ENCODE results near the gene SNX3. TPM values are rescaled to one million over a fixed set of nuclear protein-coding genes. Genes with fewer than 3 reads are reported as not detected.
A peak's percentile ranks its signal among the peaks of the same experiment; 100 is the strongest.
"Not testable (repeated sequence)": the region's sequence is repeated elsewhere in the genome, so short reads cannot be mapped to it uniquely, and the experiment has no call there.

The SNX3 gene
- total RNA-seq, 1 experiment from 2014 or later, result 80.7 TPM

GRCh38 chr6:108247965-108248536, 12.8 kb downstream of the SNX3 start:
- Histone ChIP-seq H4K20me1 (ENCODE audit: control insufficient read depth, insufficient read depth, insufficient read length) (no peaks in the 10 kb centered on the region), H4K5ac (ENCODE audit: insufficient read length, low read depth, low read length) (no peak overlapping the region), H3K79me1 (ENCODE audit: insufficient read depth, low read depth, low read length, poor library complexity, severe bottlenecking) (peaks cover 2% of the 10 kb centered on the region), H3K4me1 (ENCODE audit: insufficient read depth, low read length) (no peaks in the 10 kb centered on the region), H3K23ac (ENCODE audit: insufficient read length, low read depth, low read length) (no peak overlapping the region), H3K4me2 (ENCODE audit: insufficient read depth, insufficient read length, low read length) (no peak overlapping the region), H2AK5ac (ENCODE audit: insufficient read length, low read length) (no peak overlapping the region), H3K79me2 (ENCODE audit: insufficient read depth, low read length) (no peaks in the 10 kb centered on the region), H3T11ph (ENCODE audit: low read length) (no peak overlapping the region), H3K56ac (ENCODE audit: insufficient read length, low read depth, low read length) (no peak overlapping the region), H3K4ac (ENCODE audit: low read depth, low read length) (no peak overlapping the region), H3K9ac (ENCODE audit: extremely low read depth, insufficient read length, low read length) (no peak overlapping the region), H2AFZ (ENCODE audit: low read length) (no peak overlapping the region), H2BK5ac (ENCODE audit: insufficient read length, low read length) (no peak overlapping the region), H3K9me3 (ENCODE audit: control insufficient read depth, low read depth, low read length) (no peaks in the 10 kb centered on the region), H4K8ac (replicated peaks; ENCODE audit: insufficient read length, low read depth, low read length) (no peak overlapping the region), H3K23me2 (ENCODE audit: insufficient read length, low read depth, low read length, poor library complexity, severe bottlenecking) (no peaks in the 10 kb centered on the region), H3K18ac (ENCODE audit: insufficient read length, low read depth, low read length) (no peak overlapping the region), H3K27me3 (ENCODE audit: insufficient read depth, low read length) (no peaks in the 10 kb centered on the region), H2BK12ac (ENCODE audit: insufficient read length, low read depth, low read length) (no peak overlapping the region), H2BK20ac (ENCODE audit: low read depth, low read length, poor library complexity, severe bottlenecking) (no peak overlapping the region), H3K14ac (ENCODE audit: insufficient read depth, low read length) (no peak overlapping the region), H3K27ac (ENCODE audit: insufficient read length, low read depth, low read length) (no peak overlapping the region), H4K91ac (ENCODE audit: insufficient read length, low read depth, low read length) (no peak overlapping the region), H2BK120ac (ENCODE audit: low read depth, low read length, poor library complexity, severe bottlenecking) (no peak overlapping the region), H2BK15ac (ENCODE audit: low read depth, low read length) (no peak overlapping the region)
- TF ChIP-seq CTCF (conservative IDR thresholded peaks at IDR 0.05), result 0 out of 3 replicates have a peak, but pooled peaks have one; percentile 16
- peaks cover 16 to 21% (median 17%) of the 10 kb centered on the region in 3 experiments for H3K36me3 Mint-ChIP-seq (ENCODE audit: insufficient read depth in 1 of 3, low read depth in 3 of 3)
- peaks cover 2 to 4% of the 10 kb centered on the region in 2 experiments; a peak in 3 of 4 replicates for H3K4me1 Mint-ChIP-seq
- no CpG with 5 or more reads among the region's 1 CpG for WGBS (ENCODE audit: extremely low coverage, insufficient read length, low lambda C conversion rate)
- peaks cover 0 to 6% of the 10 kb centered on the region in 2 experiments; a peak in 4 of 5 replicates for H3K9me3 Mint-ChIP-seq
- no peak overlapping the region for H3K27ac Mint-ChIP-seq
- DNase-seq, result no peak
- no peak overlapping the region for H3K4me3 Mint-ChIP-seq
- no peaks in the 10 kb centered on the region for H3K27me3 Mint-ChIP-seq (ENCODE audit: low read depth)

DNA sequence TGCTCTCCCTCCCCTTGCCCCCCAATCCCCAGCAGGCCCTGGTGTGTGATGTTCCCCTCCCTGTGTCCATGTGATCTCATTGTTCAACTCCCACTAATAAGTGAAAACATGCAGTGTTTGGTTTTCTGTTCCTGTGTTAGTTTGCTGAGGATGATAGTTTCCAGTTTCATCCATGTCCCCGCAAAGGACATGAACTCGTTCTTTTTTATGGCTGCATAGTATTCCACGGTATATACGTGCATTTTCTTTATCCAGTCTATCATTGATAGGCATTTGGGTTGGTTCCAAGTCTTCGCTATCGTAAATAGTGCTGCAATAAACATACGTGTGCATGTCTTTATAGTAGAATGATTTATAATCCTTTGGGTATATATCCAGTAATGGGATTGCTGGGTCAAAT, 15.7 kb downstream of the SNX3 start:
- not testable (repeated sequence) for H3T11ph ChIP-seq (ENCODE audit: low read length); H3K27ac ChIP-seq (ENCODE audit: insufficient read length, low read depth, low read length); H4K91ac ChIP-seq (ENCODE audit: insufficient read length, low read depth, low read length); H2BK120ac ChIP-seq (ENCODE audit: low read depth, low read length, poor library complexity, severe bottlenecking); H3K4me3 Mint-ChIP-seq; H4K20me1 ChIP-seq (ENCODE audit: control insufficient read depth, insufficient read depth, insufficient read length); H2BK20ac ChIP-seq (ENCODE audit: low read depth, low read length, poor library complexity, severe bottlenecking); H3K27me3 Mint-ChIP-seq (ENCODE audit: low read depth); H3K4ac ChIP-seq (ENCODE audit: low read depth, low read length); H3K9me3 ChIP-seq (ENCODE audit: control insufficient read depth, low read depth, low read length); H2BK5ac ChIP-seq (ENCODE audit: insufficient read length, low read length); H2BK12ac ChIP-seq (ENCODE audit: insufficient read length, low read depth, low read length); H3K14ac ChIP-seq (ENCODE audit: insufficient read depth, low read length); H4K8ac ChIP-seq (replicated peaks; ENCODE audit: insufficient read length, low read depth, low read length); H3K79me2 ChIP-seq (ENCODE audit: insufficient read depth, low read length); H3K27ac Mint-ChIP-seq; H3K56ac ChIP-seq (ENCODE audit: insufficient read length, low read depth, low read length); H3K23me2 ChIP-seq (ENCODE audit: insufficient read length, low read depth, low read length, poor library complexity, severe bottlenecking); H2AFZ ChIP-seq (ENCODE audit: low read length); H3K4me1 ChIP-seq (ENCODE audit: insufficient read depth, low read length); H3K18ac ChIP-seq (ENCODE audit: insufficient read length, low read depth, low read length); H2BK15ac ChIP-seq (ENCODE audit: low read depth, low read length); H3K4me2 ChIP-seq (ENCODE audit: insufficient read depth, insufficient read length, low read length); H3K79me1 ChIP-seq (ENCODE audit: insufficient read depth, low read depth, low read length, poor library complexity, severe bottlenecking); H2AK5ac ChIP-seq (ENCODE audit: insufficient read length, low read length); H3K23ac ChIP-seq (ENCODE audit: insufficient read length, low read depth, low read length); DNase-seq; H3K27me3 ChIP-seq (ENCODE audit: insufficient read depth, low read length); H4K5ac ChIP-seq (ENCODE audit: insufficient read length, low read depth, low read length); H3K9ac ChIP-seq (ENCODE audit: extremely low read depth, insufficient read length, low read length)
- Mint-ChIP-seq H3K4me1 (peaks cover 18 to 19% of the 10 kb centered on the region in 2 experiments), H3K9me3 (peaks cover 3 to 15% of the 10 kb centered on the region in 2 experiments; a peak in 4 of 5 replicates), H3K36me3 (ENCODE audit: insufficient read depth in 1 of 3, low read depth in 3 of 3) (peaks cover 25 to 36% (median 31%) of the 10 kb centered on the region in 3 experiments)
- no CpG with 5 or more reads among the region's 7 CpGs for WGBS (ENCODE audit: extremely low coverage, insufficient read length, low lambda C conversion rate)

Measured in H9 (cell line).